ENCODE measurements around the gene PRKD2. TPM values are rescaled to one million over a fixed set of nuclear protein-coding genes. Genes with fewer than 3 reads are reported as not detected.
"Not testable (repeated sequence)": the region's sequence is repeated elsewhere in the genome, so short reads cannot be mapped to it uniquely, and the experiment has no call there.

PRKD2 gene
- polyA plus RNA-seq, 1 donor, result 20.7 TPM

DNA sequence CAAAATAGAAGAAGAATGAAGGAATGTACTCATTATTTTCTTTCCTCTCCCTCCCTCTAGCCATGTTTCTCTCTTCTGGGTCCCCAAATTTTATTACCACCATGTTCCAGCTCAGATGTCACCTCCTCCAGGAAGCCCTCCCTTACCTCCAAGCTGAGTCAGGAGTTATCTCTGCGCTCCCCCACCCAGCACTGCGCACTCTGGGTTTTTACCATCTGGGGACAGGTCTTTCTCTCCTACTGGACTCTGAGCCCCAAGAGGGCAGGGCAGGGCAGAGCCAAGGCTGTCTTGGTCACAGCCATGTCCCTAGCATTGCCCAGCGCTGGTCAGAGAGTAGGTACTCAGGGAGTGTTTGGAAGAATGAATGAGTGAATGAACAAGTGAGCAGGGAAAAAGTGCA, 83.8 kb downstream of the PRKD2 start:
- no peak for DNase-seq (ENCODE audit: low read depth)

DNA sequence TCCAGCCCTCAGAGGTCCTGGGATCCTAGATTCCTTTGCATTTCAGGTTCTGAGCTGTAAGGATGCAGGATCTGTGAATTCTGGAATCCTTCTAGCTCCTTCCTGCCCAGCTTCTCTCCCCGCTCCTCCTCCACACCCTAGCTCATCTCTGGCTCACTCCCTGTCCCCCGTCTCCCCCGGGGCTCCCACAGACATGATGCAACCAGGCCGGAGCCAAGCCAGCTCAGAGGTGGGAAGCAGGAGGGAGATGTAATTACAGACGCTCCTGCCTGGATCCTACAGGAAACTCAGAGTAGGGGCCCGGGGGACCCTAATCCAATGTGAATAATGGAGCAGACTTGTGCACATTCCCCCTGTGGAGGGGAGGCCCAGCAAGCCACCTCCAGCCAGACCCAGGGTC, 85.4 kb downstream of the PRKD2 start:
- no peak for DNase-seq (ENCODE audit: low read depth)

DNA sequence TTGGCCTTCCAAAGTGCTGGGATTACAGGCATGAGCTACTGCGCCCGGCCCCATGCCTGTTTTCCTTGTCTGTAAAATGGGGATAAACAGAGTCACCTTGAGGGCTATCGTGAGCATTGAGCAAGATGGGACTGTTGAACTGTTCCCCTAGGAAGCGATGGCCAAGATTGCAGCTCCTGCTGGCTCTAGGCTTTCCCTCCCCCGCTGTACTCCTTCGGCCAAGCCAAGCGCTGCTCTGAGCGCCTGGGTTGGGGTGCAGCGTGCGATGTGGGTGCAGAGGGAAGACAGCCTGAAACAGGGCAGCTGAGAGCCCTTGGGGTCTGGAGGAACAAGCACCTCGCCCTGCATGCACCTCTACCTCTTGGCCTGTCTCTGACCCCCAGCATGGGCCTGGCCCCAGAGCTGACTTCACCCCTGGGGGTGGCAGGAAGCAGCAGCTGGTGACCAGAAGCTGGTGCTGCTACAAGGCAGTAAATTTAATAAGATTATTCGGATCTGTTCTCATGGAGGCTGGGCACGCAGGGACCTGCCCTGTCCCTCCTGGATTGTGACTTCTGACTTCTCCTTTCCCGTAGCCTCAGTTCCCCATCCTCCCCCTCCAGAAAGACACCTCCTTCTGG, 86.2 kb downstream of the PRKD2 start:
- no peak for DNase-seq (ENCODE audit: low read depth)

DNA sequence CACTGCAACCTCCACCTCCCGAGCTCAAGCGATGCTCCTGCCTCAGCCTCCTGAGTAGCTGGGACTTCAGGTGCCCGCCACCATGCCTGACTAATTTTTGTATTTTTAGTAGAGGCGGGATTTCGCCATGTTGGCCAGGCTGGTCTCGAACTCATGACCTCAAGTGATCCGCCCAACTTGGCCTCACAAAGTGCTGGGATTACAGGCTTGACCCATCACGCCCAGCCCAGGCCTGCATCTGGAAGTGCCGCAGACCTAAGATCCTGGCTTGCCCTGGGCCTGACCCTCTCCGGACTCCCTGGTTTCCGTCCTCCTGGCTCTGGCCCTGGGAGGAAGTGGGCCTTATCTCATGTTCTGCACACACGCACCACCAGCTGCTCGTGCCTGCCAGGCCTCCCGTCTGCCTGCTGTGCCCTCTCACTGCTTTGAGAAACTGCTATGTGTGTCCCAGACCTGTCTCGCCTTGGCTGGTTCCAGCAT, 87.3 kb downstream of the PRKD2 start:
- DNase-seq (ENCODE audit: low read depth), result no peak

DNA sequence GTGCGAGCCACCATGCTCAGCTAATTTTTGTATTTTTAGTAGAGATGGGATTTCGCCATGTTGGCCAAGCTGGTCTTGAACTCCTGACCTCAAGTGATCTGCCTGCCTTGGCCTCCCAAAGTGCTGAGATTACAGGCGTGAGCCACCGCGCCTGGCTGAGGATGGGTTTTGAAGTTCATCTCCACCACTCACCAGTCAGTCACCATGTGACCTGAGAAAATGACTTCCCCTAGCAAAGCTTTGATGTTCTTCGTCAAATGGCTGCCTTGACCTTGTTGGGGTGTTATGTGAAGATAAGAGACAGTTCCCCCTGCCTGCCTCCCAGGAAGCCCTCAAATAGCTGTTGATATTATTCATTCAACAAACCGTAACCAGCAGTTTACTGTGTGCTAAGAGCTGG, 87.9 kb downstream of the PRKD2 start:
- DNase-seq (ENCODE audit: low read depth), result not testable (repeated sequence)

DNA sequence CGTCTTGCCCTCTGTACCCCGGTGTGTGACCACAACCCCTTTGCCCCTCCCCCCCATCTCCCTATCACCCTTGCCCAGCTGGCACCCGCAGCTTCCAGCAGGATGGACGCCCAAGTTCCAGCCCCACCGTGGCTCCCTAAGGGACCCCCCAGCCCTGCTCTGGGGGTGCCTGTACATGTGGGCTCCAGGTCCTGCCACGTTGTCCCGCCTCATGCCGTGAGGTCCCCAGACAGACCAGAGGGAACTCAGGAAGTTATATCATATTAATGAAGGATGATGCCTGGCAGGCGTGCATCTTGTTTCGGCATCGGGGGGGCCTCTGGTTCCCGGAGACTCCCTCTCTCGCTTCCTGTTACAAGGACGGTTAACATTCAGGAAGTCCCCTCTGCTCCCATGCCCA, 90.5 kb downstream of the PRKD2 start:
- no peak for DNase-seq (ENCODE audit: low read depth)

DNA sequence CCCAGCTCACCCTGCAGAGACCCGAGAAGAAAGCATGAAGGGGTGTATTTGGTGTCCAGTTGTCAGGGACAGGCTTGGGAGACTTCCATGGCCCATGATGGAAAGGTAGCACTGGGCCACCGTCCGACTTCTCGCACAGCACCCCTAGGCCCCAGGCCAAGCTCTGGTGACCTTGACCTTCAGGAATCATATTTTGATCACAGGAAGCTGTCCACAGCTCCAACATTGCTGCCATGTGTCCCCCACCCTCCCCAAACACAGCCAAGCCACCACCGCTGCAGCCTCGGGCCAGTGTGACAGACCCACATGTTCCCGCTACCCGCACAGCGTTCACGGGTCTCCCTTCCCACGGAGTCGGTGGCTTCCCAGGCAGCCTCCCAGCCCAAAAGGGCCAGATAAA, 91.2 kb downstream of the PRKD2 start:
- DNase-seq (ENCODE audit: low read depth), result no peak

DNA sequence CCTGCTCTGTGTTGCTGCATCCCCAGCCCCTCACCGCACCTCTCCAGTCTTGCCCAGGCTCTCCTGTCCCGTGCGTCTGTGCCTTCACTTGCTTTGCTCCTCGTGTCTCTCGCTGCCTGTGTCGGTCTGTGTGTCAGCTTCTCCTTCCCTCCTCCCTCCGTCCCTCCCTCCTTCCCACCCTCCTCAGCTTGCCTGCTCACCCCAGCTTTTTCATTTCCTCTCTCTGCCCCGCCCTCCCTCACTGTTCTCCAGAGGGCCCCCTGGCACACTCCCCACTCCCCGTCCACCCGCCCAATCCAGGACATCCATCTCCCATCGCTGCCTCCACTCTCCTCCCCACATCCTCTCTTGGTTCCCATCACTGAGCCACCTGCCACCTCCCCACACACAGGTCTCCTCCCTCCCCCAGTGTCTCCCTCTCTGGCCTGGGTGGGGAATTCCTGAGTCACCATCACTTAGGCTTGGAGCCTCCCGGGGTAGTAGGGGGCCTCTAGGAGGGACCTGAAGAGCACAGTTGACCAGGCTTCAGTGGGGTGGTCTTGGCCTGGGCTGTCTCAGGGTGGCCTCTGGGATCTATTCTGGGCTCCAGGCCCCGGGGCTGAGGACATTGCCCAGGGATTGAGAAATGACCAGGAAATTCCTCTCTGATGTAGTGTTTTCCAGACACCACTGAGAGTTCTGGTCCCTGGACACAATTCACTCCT, 91.8 kb downstream of the PRKD2 start, which contains the start of gene PTGIR:
Gene PTGIR (minus strand): TSS at position 132 of the 704 bp plus-strand sequence. CDS start 864 bp downstream, outside the sequence.
- DNase-seq (ENCODE audit: low read depth), result no peak

Other genes with a start within 250 kb of the PRKD2 start
- gene PNMA8A, start 245.6 kb downstream of the PRKD2 start, polyA plus RNA-seq (ENCODE audit: insufficient read length), result 35.9 TPM
- 2.5 TPM for gene PNMA8B, start 221.2 kb downstream of the PRKD2 start, polyA plus RNA-seq (ENCODE audit: insufficient read length)
- 185 TPM for gene CALM3, start 115.8 kb downstream of the PRKD2 start, polyA plus RNA-seq (ENCODE audit: insufficient read length)
- gene PTGIR, start 92.0 kb downstream of the PRKD2 start, polyA plus RNA-seq (ENCODE audit: insufficient read length), result 3.5 TPM
- 0.97 TPM for gene GNG8, start 80.9 kb downstream of the PRKD2 start, polyA plus RNA-seq (ENCODE audit: insufficient read length)
- gene DACT3, start 55.9 kb downstream of the PRKD2 start, polyA plus RNA-seq (ENCODE audit: insufficient read length), result 15.2 TPM
- gene FKRP, start 28.9 kb upstream of the PRKD2 start, polyA plus RNA-seq (ENCODE audit: insufficient read length), result 19.0 TPM
- gene STRN4, start 29.3 kb upstream of the PRKD2 start, polyA plus RNA-seq (ENCODE audit: insufficient read length), result 46.7 TPM
- 20.6 TPM for gene SLC1A5, start 71.5 kb upstream of the PRKD2 start, polyA plus RNA-seq (ENCODE audit: insufficient read length)
- 53.2 TPM for gene AP2S1, start 133.7 kb upstream of the PRKD2 start, polyA plus RNA-seq (ENCODE audit: insufficient read length)
- gene ARHGAP35, start 143.9 kb upstream of the PRKD2 start, polyA plus RNA-seq (ENCODE audit: insufficient read length), result 36.5 TPM